DND-41 (cell line): ENCODE measurements around the gene RASGRP2.
A peak's percentile ranks its signal among the peaks of the same experiment; 100 is the strongest.

Experiments used
- ATAC-seq: fragments of 200-7000 bp; cut with Tn5 transposase; 3 replicates; pipeline ENCODE4 v1.9.1; 2021; ENCODE audit warnings: low read depth; ENCODE audit not compliant: insufficient read depth
- DNase-seq: peaks from one replicate; pipeline ENCODE4 v3.0.0-alpha.2; 2020
- H2AFZ ChIP-seq: 2 replicates; pipeline ENCODE4 v1.6.0; 2012; ENCODE audit warnings: low read depth, low read length
- H3K27ac ChIP-seq: 2 replicates; pipeline ENCODE4 v1.5.1; 2012; ENCODE audit warnings: low read length, inconsistent platforms
- H3K27me3 ChIP-seq: fragments of 200-600 bp; sonication (generic); 2 replicates; pipeline ENCODE4 v1.6.0; 2012; ENCODE audit warnings: low read length, mild to moderate bottlenecking, inconsistent platforms; ENCODE audit not compliant: insufficient read depth, poor library complexity
- H3K36me3 ChIP-seq: 2 replicates; pipeline ENCODE4 v1.5.1; 2012; ENCODE audit warnings: low read length, inconsistent platforms; ENCODE audit not compliant: insufficient read depth
- H3K4me1 ChIP-seq: 2 replicates; pipeline ENCODE4 v1.5.1; 2012; ENCODE audit warnings: mild to moderate bottlenecking, low read length; ENCODE audit not compliant: insufficient read depth
- H3K4me2 ChIP-seq: 2 replicates; pipeline ENCODE4 v1.6.0; 2012; ENCODE audit warnings: mild to moderate bottlenecking, moderate library complexity, low read length, inconsistent platforms; ENCODE audit not compliant: insufficient read depth
- H3K4me3 ChIP-seq, 2 experiments: fragments of 200-600 bp in 1 of 2; shearing (Covaris generic) in 1 of 2; 2 replicates each; pipeline ENCODE4 v1.5.1; 2012 to 2016; ENCODE audit warnings: inconsistent platforms in 2 of 2, low read length in 2 of 2, mild to moderate bottlenecking in 2 of 2, low read depth in 1 of 2, moderate library complexity in 1 of 2
- H3K79me2 ChIP-seq: 2 replicates; pipeline ENCODE4 v1.6.0; 2012; ENCODE audit warnings: low read length, inconsistent platforms; ENCODE audit not compliant: insufficient read depth
- H3K9ac ChIP-seq: 2 replicates; pipeline ENCODE4 v1.6.0; 2012; ENCODE audit warnings: low read depth, mild to moderate bottlenecking, inconsistent platforms, low read length, moderate library complexity
- H3K9me3 ChIP-seq: 2 replicates; pipeline ENCODE4 v1.5.1; 2012; ENCODE audit warnings: low read length, moderate library complexity, mild to moderate bottlenecking, inconsistent platforms; ENCODE audit not compliant: insufficient read depth, severe bottlenecking
- H4K20me1 ChIP-seq: 2 replicates; pipeline ENCODE4 v1.6.0; 2012; ENCODE audit warnings: low read length; ENCODE audit not compliant: insufficient read depth
- EZH2 ChIP-seq: IDR thresholded peaks from 3 replicates; pipeline ENCODE4 v1.6.1; 2012; ENCODE audit warnings: borderline replicate concordance, low read depth, mild to moderate bottlenecking, moderate library complexity, low read length, inconsistent platforms; ENCODE audit not compliant: severe bottlenecking
- TF ChIP-seq, protein P1 (sequence below): IDR thresholded peaks from 2 replicates; pipeline ENCODE4 v1.5.1; 2012; ENCODE audit warnings: borderline replicate concordance, low read length, moderate library complexity, mild to moderate bottlenecking; ENCODE audit not compliant: poor library complexity, severe bottlenecking; ENCODE audit errors: extremely low read depth

The RASGRP2 gene

DNA sequence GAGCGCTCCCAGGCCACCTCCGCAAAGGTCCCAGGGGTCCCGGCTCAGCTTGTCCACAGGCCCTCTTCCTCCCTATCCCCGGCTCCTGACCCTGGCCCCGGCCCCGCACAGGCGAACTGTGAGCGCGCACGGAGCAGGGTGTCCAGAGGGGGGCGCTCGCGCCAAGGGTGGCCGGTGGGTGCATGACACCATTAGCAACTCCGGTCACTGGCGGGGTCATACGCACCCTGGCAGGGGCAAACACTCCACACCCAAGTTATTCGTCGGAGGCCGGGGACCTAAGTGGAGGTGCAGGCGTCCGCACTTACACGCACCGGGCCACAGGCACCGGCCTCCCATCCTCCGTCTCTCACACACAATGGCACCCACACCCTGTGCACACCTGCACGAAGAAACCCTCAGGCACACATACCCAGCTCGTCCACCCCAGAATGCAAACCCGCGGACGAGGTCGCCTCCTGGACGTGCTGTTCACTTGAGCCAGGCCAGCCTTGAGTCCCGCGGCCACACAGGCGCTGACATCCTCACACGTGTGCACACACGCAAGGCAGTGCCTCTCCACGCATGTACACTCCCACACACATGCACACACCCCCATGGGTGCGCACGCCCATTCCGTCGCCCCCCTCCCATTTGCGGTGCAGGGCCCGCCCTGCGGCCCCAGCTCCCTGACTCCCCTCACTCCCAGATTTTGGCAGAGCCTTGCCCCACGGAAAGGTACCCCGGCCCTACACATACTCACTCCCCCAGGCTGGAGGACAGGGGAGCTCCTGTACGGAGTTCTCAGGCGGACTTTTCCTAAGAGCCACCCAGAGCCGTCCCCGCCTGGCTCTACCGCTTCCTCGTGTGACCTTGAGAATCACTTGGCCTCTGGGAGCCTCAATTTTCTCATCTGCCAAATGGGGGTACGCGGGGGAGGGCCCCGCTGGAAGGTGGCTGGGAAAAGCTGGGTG, at the start of gene RASGRP2:
TSS of gene RASGRP2 (minus strand) at position 552 of the 953 bp plus-strand sequence. CDS start 1,276 bp downstream, outside the sequence.
- Histone ChIP-seq H3K4me1 (peaks cover 34% of the 10 kb centered on the region), H3K9me3 (no peaks in the 10 kb centered on the region), H3K79me2 (no peaks in the 10 kb centered on the region), H3K27me3 (no peaks in the 10 kb centered on the region), H3K27ac (peak within 1 kb of the TSS; percentile 99), H3K4me2 (peak within 1 kb of the TSS; percentile 77), H2AFZ (no peak within 1 kb of the TSS), H3K4me3 (peak within 1 kb of the TSS; percentile 24 to 65; a peak in 3 of 4 replicates), H3K9ac (peak within 1 kb of the TSS; percentile 92), H3K36me3 (no peaks in the 10 kb centered on the region), H4K20me1 (no peaks in the 10 kb centered on the region)
- TF ChIP-seq, protein P1, sequence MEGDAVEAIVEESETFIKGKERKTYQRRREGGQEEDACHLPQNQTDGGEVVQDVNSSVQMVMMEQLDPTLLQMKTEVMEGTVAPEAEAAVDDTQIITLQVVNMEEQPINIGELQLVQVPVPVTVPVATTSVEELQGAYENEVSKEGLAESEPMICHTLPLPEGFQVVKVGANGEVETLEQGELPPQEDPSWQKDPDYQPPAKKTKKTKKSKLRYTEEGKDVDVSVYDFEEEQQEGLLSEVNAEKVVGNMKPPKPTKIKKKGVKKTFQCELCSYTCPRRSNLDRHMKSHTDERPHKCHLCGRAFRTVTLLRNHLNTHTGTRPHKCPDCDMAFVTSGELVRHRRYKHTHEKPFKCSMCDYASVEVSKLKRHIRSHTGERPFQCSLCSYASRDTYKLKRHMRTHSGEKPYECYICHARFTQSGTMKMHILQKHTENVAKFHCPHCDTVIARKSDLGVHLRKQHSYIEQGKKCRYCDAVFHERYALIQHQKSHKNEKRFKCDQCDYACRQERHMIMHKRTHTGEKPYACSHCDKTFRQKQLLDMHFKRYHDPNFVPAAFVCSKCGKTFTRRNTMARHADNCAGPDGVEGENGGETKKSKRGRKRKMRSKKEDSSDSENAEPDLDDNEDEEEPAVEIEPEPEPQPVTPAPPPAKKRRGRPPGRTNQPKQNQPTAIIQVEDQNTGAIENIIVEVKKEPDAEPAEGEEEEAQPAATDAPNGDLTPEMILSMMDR, result peak; percentile 69
- no peak for TF ChIP-seq EZH2
- DNase-seq, result peak; percentile 58
- no peak for ATAC-seq

DNA sequence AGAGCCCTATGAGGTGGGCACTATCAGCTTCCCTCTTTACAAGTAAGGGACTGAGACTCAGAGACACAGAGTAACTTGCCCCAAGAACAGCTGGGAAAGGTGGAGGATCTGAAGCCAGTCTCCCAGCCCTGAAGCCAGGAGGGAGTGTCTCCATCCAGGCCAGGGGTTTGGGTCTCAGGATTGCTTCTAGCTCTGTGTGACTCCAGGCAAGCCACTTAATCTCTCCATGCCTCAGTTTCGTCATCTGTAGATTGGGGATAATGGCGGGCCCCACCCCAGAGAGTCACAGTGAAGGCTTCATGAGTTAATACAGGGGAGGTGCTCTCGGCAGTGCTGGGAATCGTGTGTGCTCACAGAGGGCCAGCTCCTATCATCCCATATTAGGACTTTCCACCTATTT, 48.5 kb upstream of the RASGRP2 start:
- ATAC-seq, result no peak
- Histone ChIP-seq H3K4me2 (no peak overlapping the region), H3K4me3 (no peak overlapping the region)

DNA sequence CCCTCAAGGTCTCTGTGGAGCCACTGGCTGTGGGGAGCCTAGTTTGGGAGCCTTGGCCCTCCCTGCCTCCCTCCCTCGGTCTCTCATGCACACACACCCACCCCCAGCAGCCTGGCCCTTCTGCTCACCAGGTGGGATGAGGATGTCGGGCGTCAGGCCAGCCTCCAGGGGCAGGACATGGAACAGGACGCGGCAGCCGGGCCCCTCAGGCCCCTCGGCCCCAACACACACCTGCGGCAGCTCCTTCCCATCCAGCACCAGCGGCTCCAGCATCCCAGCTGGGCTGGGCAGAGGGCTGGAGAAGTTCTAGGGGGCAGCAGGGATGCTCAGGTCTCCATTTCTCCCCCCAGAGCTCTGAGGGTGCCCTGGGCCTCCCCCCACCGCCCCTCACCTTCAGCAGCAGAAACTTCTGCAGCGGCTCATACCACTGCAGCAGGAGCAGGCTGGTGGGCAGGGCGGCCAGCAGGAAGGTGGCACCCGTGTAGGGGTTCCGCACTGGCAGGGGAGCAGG, 47.9 kb upstream of the RASGRP2 start:
- H3K9ac ChIP-seq, result no peak overlapping the region
- H2AFZ ChIP-seq, result no peak overlapping the region
- no peak for ATAC-seq
- H3K4me3 ChIP-seq, result no peak overlapping the region
- no peaks in the 10 kb centered on the region for H3K4me1 ChIP-seq
- DNase-seq, result no peak
- TF ChIP-seq, protein P1, result no peak
- TF ChIP-seq EZH2, result no peak
- H3K9me3 ChIP-seq, result no peaks in the 10 kb centered on the region
- no peaks in the 10 kb centered on the region for H4K20me1 ChIP-seq
- no peaks in the 10 kb centered on the region for H3K79me2 ChIP-seq
- H3K4me2 ChIP-seq, result no peak overlapping the region
- H3K27me3 ChIP-seq, result no peaks in the 10 kb centered on the region
- peaks cover 5% of the 10 kb centered on the region; the same call in 1 of the 2 replicates for H3K36me3 ChIP-seq
- no peak overlapping the region for H3K27ac ChIP-seq

More for the DNA sequence above, 48.5 kb upstream of the RASGRP2 start:
- no peak overlapping the region for H2AFZ ChIP-seq
- no peak for DNase-seq
- no peaks in the 10 kb centered on the region for H3K9me3 ChIP-seq
- TF ChIP-seq EZH2, result no peak
- TF ChIP-seq, protein P1, result no peak
- H3K79me2 ChIP-seq, result no peaks in the 10 kb centered on the region
- H3K9ac ChIP-seq, result no peak overlapping the region
- H4K20me1 ChIP-seq, result no peaks in the 10 kb centered on the region
- peaks cover 10% of the 10 kb centered on the region for H3K36me3 ChIP-seq
- no peaks in the 10 kb centered on the region for H3K27me3 ChIP-seq
- H3K27ac ChIP-seq, result no peak overlapping the region
- no peaks in the 10 kb centered on the region for H3K4me1 ChIP-seq
